GM18873 (cell line): Measurements from ENCODE around the gene PCDHB13.
"Not testable (repeated sequence)": the region's sequence is repeated elsewhere in the genome, so short reads cannot be mapped to it uniquely, and the experiment has no call there.

Source experiments
- ATAC-seq: cut with Tn5 transposase; IDR thresholded peaks from one replicate; pipeline ENCODE4 v1.9.1; 2021; ENCODE audit warnings: mild to moderate bottlenecking, moderate library complexity, moderate number of reproducible peaks; ENCODE audit not compliant: unreplicated experiment, low FRiP score

The PCDHB13 gene

GRCh38 chr5:141213656-141214339 is at the start of gene PCDHB13:
PCDHB13 (plus strand) TSS chr5:141213919; CDS start chr5:141214124, 205 bp downstream.
- ATAC-seq, result not testable (repeated sequence)

- ATAC-seq, result no peak
These were observed 41.1 kb upstream of the PCDHB13 start, which contains the start of gene PCDHB7 for GRCh38 chr5:141172381-141173204. PCDHB7 (plus strand) TSS chr5:141172644; CDS start chr5:141172836, 192 bp downstream.

GRCh38 chr5:141174291-141175104 is 39.2 kb upstream of the PCDHB13 start:
- ATAC-seq, result not testable (repeated sequence)

GRCh38 chr5:141175933-141176332 is 37.8 kb upstream of the PCDHB13 start:
- no peak for ATAC-seq

GRCh38 chr5:141177577-141178191 is 36.0 kb upstream of the PCDHB13 start, which contains the start of gene PCDHB8:
PCDHB8 (plus strand) TSS chr5:141177790; CDS start chr5:141178035, 245 bp downstream.
- not testable (repeated sequence) for ATAC-seq

- ATAC-seq, result not testable (repeated sequence)
These were observed 34.3 kb upstream of the PCDHB13 start for GRCh38 chr5:141179371-141179770.

GRCh38 chr5:141179876-141180275 is 33.8 kb upstream of the PCDHB13 start:
- ATAC-seq, result not testable (repeated sequence)

- ATAC-seq, result no peak
These were observed 33.4 kb upstream of the PCDHB13 start for GRCh38 chr5:141180313-141180712.

GRCh38 chr5:141182248-141182647 is 31.5 kb upstream of the PCDHB13 start, which contains the start of gene PCDHB16:
PCDHB16 (plus strand) TSS chr5:141182387; CDS start chr5:141182560, 173 bp downstream.
- ATAC-seq, result no peak

GRCh38 chr5:141184117-141184855 is 29.4 kb upstream of the PCDHB13 start:
- ATAC-seq, result not testable (repeated sequence)

GRCh38 chr5:141186897-141187512 is 26.7 kb upstream of the PCDHB13 start, which contains the start of gene PCDHB9:
PCDHB9 (plus strand) TSS chr5:141187161; CDS start chr5:141187319, 158 bp downstream.
- ATAC-seq, result no peak

- not testable (repeated sequence) for ATAC-seq
These were observed 25.0 kb upstream of the PCDHB13 start for GRCh38 chr5:141188682-141189081.

- ATAC-seq, result not testable (repeated sequence)
These were observed 24.6 kb upstream of the PCDHB13 start for GRCh38 chr5:141189131-141189530.

- no peak for ATAC-seq
These were observed 21.5 kb upstream of the PCDHB13 start, which contains the start of gene PCDHB10 for GRCh38 chr5:141192110-141192725. PCDHB10 (plus strand) TSS chr5:141192353; CDS start chr5:141192553, 200 bp downstream.

- not testable (repeated sequence) for ATAC-seq
These were observed 19.4 kb upstream of the PCDHB13 start for GRCh38 chr5:141194332-141194731.

- no peak for ATAC-seq
These were observed 17.4 kb upstream of the PCDHB13 start for GRCh38 chr5:141196363-141196762.

- no peak for ATAC-seq
These were observed 14.1 kb upstream of the PCDHB13 start, which contains the start of gene PCDHB11 for GRCh38 chr5:141199359-141200235. PCDHB11 (plus strand) TSS chr5:141199627; CDS start chr5:141199775, 148 bp downstream.
